Pancreas (tissue), 10 donors: Measurements from ENCODE around the gene ZBTB47. TPM values are rescaled to one million over a fixed set of nuclear protein-coding genes. Genes with fewer than 3 reads are reported as not detected.
A peak's percentile ranks its signal among the peaks of the same experiment; 100 is the strongest.

Source experiments
- ATAC-seq, 4 donors: fragments of 200-7000 bp; cut with Tn5 transposase; one replicate each; pipeline versions ENCODE4 v1.8.0 to v1.9.1; 2020; ENCODE audit warnings: mild to moderate bottlenecking in 4 of 4, moderate library complexity in 4 of 4
- DNase-seq, 6 donors: peaks; one replicate each; pipeline ENCODE4 v3.0.0-alpha.2; 2020
- FAIRE-seq: peaks from 2 replicates; lab custom pipeline; 2012; peaks lifted over from hg19 to GRCh38; lab: Jason Lieb, UNC
- H3K27ac ChIP-seq, 4 donors: fragments of 200-600 bp; sonication (generic); 1 replicate in 3 of 4; 2 replicates in 1 of 4; pipeline versions ENCODE4 v1.5.0 to v1.8.0; 2020
- H3K27me3 ChIP-seq, 4 donors: fragments of 200-600 bp; one replicate each; pipeline ENCODE4 v1.8.0; 2021
- H3K36me3 ChIP-seq, 3 donors: fragments of 200-600 bp; sonication (generic) in 1 of 3; one replicate each; pipeline versions ENCODE4 v1.5.0 to v1.8.0; 2020 to 2021
- H3K4me1 ChIP-seq, 3 donors: fragments of 200-600 bp; one replicate each; pipeline ENCODE4 v1.8.0; 2021
- H3K4me3 ChIP-seq, 4 donors: fragments of 200-600 bp; sonication (generic) in 2 of 4; one replicate each; pipeline versions ENCODE4 v1.5.0 to v1.8.0; 2020 to 2021
- H3K9me3 ChIP-seq, 4 donors: fragments of 200-600 bp; one replicate each; pipeline ENCODE4 v1.8.0; 2021
- CTCF ChIP-seq, 4 donors: fragments of 200-600 bp; sonication (generic) in 3 of 4; IDR thresholded peaks; one replicate each; pipeline versions ENCODE4 v1.5.0 to v1.8.0; 2021; ENCODE audit warnings: antibody characterized with exemption in 4 of 4
- WGBS, 2 donors: extraction: QIAGEN DNeasy Blood & Tissue Kit; methylation state at CpG; one replicate each; pipeline ENCODE4 v1.1.7; 2013; 5-methylcytosine and 5-hydroxymethylcytosine counted together
- intact Hi-C, 3 donors: fragments of 100-400 bp; cut with DNase I; formaldehyde crosslinking; loops; one replicate each; pipeline versions ENCODE4 v1.11.1 to v1.14.2; 2022
- polyA plus RNA-seq, 2 donors: library from polyadenylated mRNA; stranded (reverse); fragments of 200-250 nt; gene quantifications; one replicate each; pipeline ENCODE4 v1.2.3, GENCODE V29; 2013
- total RNA-seq, 6 donors: library from RNA; stranded (reverse); fragmentation: NEBNext Ultra II Directional in 4 of 6; extraction: Animal tissue kit (Norgen Biotek cat#: 25700) in 4 of 6; gene quantifications; one replicate each; pipeline versions ENCODE4 v1.2.1 to v1.2.4, GENCODE V29; 2021 to 2023
- donor health status: healthy with polysubstance abuse.
- donor health status: DM: no; HTN: no; CAD: no; lungs with moderate emphysema.
- donor health status: DM: no; HTN: no; CAD: no.
- donor health status: control.
- donor health status: control.
- donor health status: Bipolar disorder and iron deficiency.
- donor health status: DM: yes; HTN: yes; CAD: no.
- donor health status: DM: no; HTN: no; CAD: no.
- donor health status: DM: no; HTN: no; CAD: no.
- donor health status: DM: yes; HTN: yes; CAD: no.

The ZBTB47 gene
- total and polyA plus RNA-seq, 8 donors, result 7.9 to 13.6 (median 10.2) TPM

GRCh38 chr3:42707620-42708355 is 54.3 kb downstream of the ZBTB47 start:
- FAIRE-seq, result no peak
- H3K4me1 ChIP-seq, result no peaks in the 10 kb centered on the region
- no peaks in the 10 kb centered on the region for H3K27me3 ChIP-seq
- no peak overlapping the region for H3K4me3 ChIP-seq
- H3K27ac ChIP-seq, result no peak overlapping the region
- intact Hi-C loops, result no loop called here
- H3K36me3 ChIP-seq, result no peaks in the 10 kb centered on the region
- H3K9me3 ChIP-seq, result no peaks in the 10 kb centered on the region
- WGBS, 2 donors, result 60 to 63% methylated on average over 8 of the region's 8 CpGs
- peak in 1 of 6 donors; percentile 10 for DNase-seq
- TF ChIP-seq CTCF (IDR thresholded peaks at IDR 0.05), result no peak
- ATAC-seq, result no peak

- H3K4me1 ChIP-seq, result no peaks in the 10 kb centered on the region
- H3K9me3 ChIP-seq, result no peaks in the 10 kb centered on the region
- 79 to 85% methylated on average over 10 of the region's 10 CpGs for WGBS, 2 donors
- no peak for TF ChIP-seq CTCF (IDR thresholded peaks at IDR 0.05)
- intact Hi-C loops, result no loop called here
- no peaks in the 10 kb centered on the region for H3K36me3 ChIP-seq
- no peaks in the 10 kb centered on the region for H3K27me3 ChIP-seq
- FAIRE-seq, result no peak
- ATAC-seq, result no peak
- H3K4me3 ChIP-seq, result no peak overlapping the region
- H3K27ac ChIP-seq, result no peak overlapping the region
- peak in 3 of 6 donors; percentile 7 to 47 (median 7) for DNase-seq
Measured at GRCh38 chr3:42708611-42709151, 55.2 kb downstream of the ZBTB47 start.

- Histone ChIP-seq H3K27me3 (no peaks in the 10 kb centered on the region), H3K4me3 (no peak overlapping the region), H3K36me3 (no peaks in the 10 kb centered on the region), H3K4me1 (no peaks in the 10 kb centered on the region), H3K9me3 (no peaks in the 10 kb centered on the region), H3K27ac (no peak overlapping the region)
- FAIRE-seq (no peak), DNase-seq (peak in 3 of 6 donors; percentile 3 to 39 (median 4)), ATAC-seq (no peak)
- no peak for TF ChIP-seq CTCF (IDR thresholded peaks at IDR 0.05)
- 87 to 97% methylated on average over 10 of the region's 10 CpGs for WGBS, 2 donors
- intact Hi-C loops, result no loop called here
Measured at GRCh38 chr3:42709621-42710020, 56.1 kb downstream of the ZBTB47 start.

- no peaks in the 10 kb centered on the region for H3K9me3 ChIP-seq
- DNase-seq, result peak in 1 of 6 donors; percentile 4
- ATAC-seq, result no peak
- no peak overlapping the region for H3K27ac ChIP-seq
- no peaks in the 10 kb centered on the region for H3K36me3 ChIP-seq
- no peak for FAIRE-seq
- WGBS, 2 donors, result 70 to 77% methylated on average over 7 of the region's 7 CpGs
- H3K27me3 ChIP-seq, result no peaks in the 10 kb centered on the region
- no peak overlapping the region for H3K4me3 ChIP-seq
- intact Hi-C loops, result no loop called here
- no peaks in the 10 kb centered on the region for H3K4me1 ChIP-seq
- no peak for TF ChIP-seq CTCF (IDR thresholded peaks at IDR 0.05)
Measured at GRCh38 chr3:42710323-42711021, 57.0 kb downstream of the ZBTB47 start.
